ENCODE measurements around the gene MCFD2.

DNA sequence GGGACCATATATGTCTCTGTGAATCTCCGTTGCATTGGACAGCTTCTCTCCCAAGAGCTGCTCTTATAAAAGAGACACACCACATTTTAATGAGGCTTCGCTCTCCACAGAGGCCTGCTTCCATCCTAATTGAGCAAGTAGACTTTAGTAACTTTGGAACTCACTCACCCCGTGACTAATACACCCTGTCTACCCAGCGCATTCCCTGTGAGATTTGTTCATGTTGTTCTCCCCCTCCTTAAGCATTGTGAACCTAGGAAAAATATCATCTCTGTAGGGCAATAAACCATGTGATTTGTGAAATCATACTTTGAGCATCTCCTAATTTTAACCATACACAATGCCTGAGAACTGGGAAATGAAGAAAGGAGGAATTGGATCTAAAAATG, 56.9 kb downstream of the MCFD2 start:
- TF ChIP-seq, protein P1, sequence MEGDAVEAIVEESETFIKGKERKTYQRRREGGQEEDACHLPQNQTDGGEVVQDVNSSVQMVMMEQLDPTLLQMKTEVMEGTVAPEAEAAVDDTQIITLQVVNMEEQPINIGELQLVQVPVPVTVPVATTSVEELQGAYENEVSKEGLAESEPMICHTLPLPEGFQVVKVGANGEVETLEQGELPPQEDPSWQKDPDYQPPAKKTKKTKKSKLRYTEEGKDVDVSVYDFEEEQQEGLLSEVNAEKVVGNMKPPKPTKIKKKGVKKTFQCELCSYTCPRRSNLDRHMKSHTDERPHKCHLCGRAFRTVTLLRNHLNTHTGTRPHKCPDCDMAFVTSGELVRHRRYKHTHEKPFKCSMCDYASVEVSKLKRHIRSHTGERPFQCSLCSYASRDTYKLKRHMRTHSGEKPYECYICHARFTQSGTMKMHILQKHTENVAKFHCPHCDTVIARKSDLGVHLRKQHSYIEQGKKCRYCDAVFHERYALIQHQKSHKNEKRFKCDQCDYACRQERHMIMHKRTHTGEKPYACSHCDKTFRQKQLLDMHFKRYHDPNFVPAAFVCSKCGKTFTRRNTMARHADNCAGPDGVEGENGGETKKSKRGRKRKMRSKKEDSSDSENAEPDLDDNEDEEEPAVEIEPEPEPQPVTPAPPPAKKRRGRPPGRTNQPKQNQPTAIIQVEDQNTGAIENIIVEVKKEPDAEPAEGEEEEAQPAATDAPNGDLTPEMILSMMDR (IDR thresholded peaks at IDR 0.05), result no peak
- no peak for TF ChIP-seq POLR2AphosphoS5 (IDR thresholded peaks at IDR 0.05)
